SK-N-SH (cell line): ENCODE data around the gene PTCH2. TPM values are rescaled to one million over a fixed set of nuclear protein-coding genes. Genes with fewer than 3 reads are reported as not detected.
A peak's percentile ranks its signal among the peaks of the same experiment; 100 is the strongest.

Source experiments
- CTCF ChIA-PET: fragments of 300-600, 350-600 bp; formaldehyde crosslinking; extraction: SDS; loops from one replicate; lab custom pipeline; 2021; lab: Yijun Ruan, JAX
- POLR2A ChIA-PET: fragments of 350-600 bp; sonication (Branson Sonifier 250); formaldehyde crosslinking; extraction: SDS; loops from one replicate; lab custom pipeline; 2020; ENCODE audit warnings: antibody characterized with exemption, inconsistent platforms; lab: Yijun Ruan, JAX
- DNase-seq: peaks from one replicate; pipeline ENCODE4 v3.0.0; 2012
- H2AFZ ChIP-seq: fragments of 200-600 bp; sonication (generic); 2 replicates; pipeline ENCODE4 v1.8.1; 2016; ENCODE audit warnings: antibody characterized with exemption, mild to moderate bottlenecking, low read depth
- H3F3A ChIP-seq: fragments of 200-600 bp; sonication (generic); replicated peaks from 2 replicates; pipeline ENCODE3; 2016; ENCODE audit warnings: antibody characterized with exemption, mild to moderate bottlenecking; ENCODE audit not compliant: insufficient read depth
- H3K27ac ChIP-seq, 2 experiments: fragments of 200-500 bp in 1 of 2; fragments of 200-600 bp in 1 of 2; sonication (Bioruptor generic) in 1 of 2; sonication (generic), shearing (Covaris generic) in 1 of 2; 2 replicates each; pipeline versions ENCODE4 v1.5.1 to v1.6.1; 2014 to 2016; ENCODE audit warnings: low read depth in 2 of 2, inconsistent platforms in 1 of 2, low read length in 1 of 2, mild to moderate bottlenecking in 1 of 2, mixed read lengths in 1 of 2
- H3K27me3 ChIP-seq: fragments of 200-600 bp; sonication (generic), shearing (Covaris generic); 2 replicates; pipeline ENCODE4 v1.6.1; 2016; ENCODE audit warnings: mixed run types; ENCODE audit not compliant: insufficient read depth
- H3K36me3 ChIP-seq, 2 experiments: fragments of 200-500 bp in 1 of 2; fragments of 200-600 bp in 1 of 2; sonication (Bioruptor generic) in 1 of 2; sonication (generic) in 1 of 2; replicated peaks in 1 of 2; 2 replicates each; pipeline versions ENCODE3 to v1.5.1; 2014 to 2016; ENCODE audit warnings: low read length in 1 of 2, mild to moderate bottlenecking in 1 of 2; ENCODE audit not compliant: insufficient read depth in 2 of 2, control insufficient read depth in 1 of 2
- H3K4me1 ChIP-seq, 2 experiments: fragments of 200-500 bp in 1 of 2; fragments of 200-600 bp in 1 of 2; sonication (Bioruptor generic) in 1 of 2; sonication (generic), shearing (Covaris generic) in 1 of 2; 2 replicates each; pipeline versions ENCODE4 v1.5.1 to v1.6.1; 2014 to 2016; ENCODE audit warnings: low read depth in 1 of 2, low read length in 1 of 2, mixed run types in 1 of 2; ENCODE audit not compliant: insufficient read depth in 2 of 2, control insufficient read depth in 1 of 2
- H3K4me2 ChIP-seq: fragments of 200-600 bp; sonication (generic), shearing (Covaris generic); 2 replicates; pipeline ENCODE4 v1.6.1; 2017; ENCODE audit warnings: mixed run types
- H3K4me3 ChIP-seq, 2 experiments: fragments of 200-500 bp in 1 of 2; fragments of 200-600 bp in 1 of 2; sonication (Bioruptor generic) in 1 of 2; sonication (generic), shearing (Covaris generic) in 1 of 2; 2 replicates each; pipeline versions ENCODE4 v1.5.1 to v1.8.1; 2014 to 2016; ENCODE audit warnings: low read depth in 2 of 2, inconsistent platforms in 1 of 2, low read length in 1 of 2, mild to moderate bottlenecking in 1 of 2, mixed read lengths in 1 of 2, moderate library complexity in 1 of 2
- H3K79me2 ChIP-seq: fragments of 200-600 bp; sonication (generic); 2 replicates; pipeline ENCODE4 v1.8.1; 2017; ENCODE audit warnings: mild to moderate bottlenecking; ENCODE audit not compliant: insufficient read depth
- H3K9ac ChIP-seq: fragments of 200-600 bp; sonication (generic); 2 replicates; pipeline ENCODE4 v1.6.1; 2017; ENCODE audit warnings: mixed run types
- H3K9me2 ChIP-seq: fragments of 200-600 bp; sonication (generic); 2 replicates; pipeline ENCODE4 v1.6.1; 2017; ENCODE audit warnings: mixed run types
- H3K9me3 ChIP-seq: fragments of 200-600 bp; sonication (generic); 2 replicates; pipeline ENCODE4 v1.6.1; 2017; ENCODE audit warnings: mixed run types, mild to moderate bottlenecking, moderate library complexity
- H4K20me1 ChIP-seq: fragments of 200-600 bp; sonication (generic); 2 replicates; pipeline ENCODE4 v1.6.1; 2017; ENCODE audit warnings: mild to moderate bottlenecking, mixed run types; ENCODE audit not compliant: insufficient read depth
- CHD2 ChIP-seq: fragments of 150-350 bp; IDR thresholded peaks from 2 replicates; pipeline ENCODE4 v1.6.1; 2018; ENCODE audit warnings: low read length; ENCODE audit not compliant: partially characterized antibody
- FOSL2 ChIP-seq: IDR thresholded peaks from 2 replicates; pipeline ENCODE4 v1.4.0; 2012; ENCODE audit warnings: low read depth, mild to moderate bottlenecking, moderate library complexity, borderline replicate concordance
- MEF2A ChIP-seq: IDR thresholded peaks from 2 replicates; pipeline ENCODE4 v1.4.0; 2012; ENCODE audit warnings: low read depth, borderline replicate concordance
- MXI1 ChIP-seq: IDR thresholded peaks from 2 replicates; pipeline ENCODE4 v1.6.1; 2012; ENCODE audit warnings: mild to moderate bottlenecking, low read depth, low read length, improper control_type of control experiment
- NRF1 ChIP-seq: IDR thresholded peaks from 2 replicates; pipeline ENCODE4 v1.6.1; 2012; ENCODE audit warnings: low read depth, mild to moderate bottlenecking, low read length
- RFX5 ChIP-seq: IDR thresholded peaks from 2 replicates; pipeline ENCODE4 v1.6.1; 2012; ENCODE audit warnings: mild to moderate bottlenecking, improper control_type of control experiment, low read length
- TEAD4 ChIP-seq: IDR thresholded peaks from 2 replicates; pipeline ENCODE4 v1.4.0; 2012; ENCODE audit warnings: mild to moderate bottlenecking, borderline replicate concordance; ENCODE audit not compliant: insufficient read depth
- WGBS: methylation state at CpG from one replicate; pipeline ENCODE4 v1.1.6; 2017; ENCODE audit warnings: low lambda C conversion rate; 5-methylcytosine and 5-hydroxymethylcytosine counted together
- polyA plus RNA-seq, 3 experiments: library from polyadenylated mRNA; depleted of rRNA; stranded (reverse); fragments of >200 nt; gene quantifications; 2 replicates each; pipeline ENCODE4 v1.2.3, GENCODE V29; 2012
- TF ChIP-seq, protein P1 (sequence below): IDR thresholded peaks from 2 replicates; pipeline ENCODE4; 2012
- TF ChIP-seq, protein P2 (sequence below): fragments of 150-350 bp; IDR thresholded peaks from 2 replicates; pipeline ENCODE4 v1.6.1; 2017; ENCODE audit warnings: antibody characterized with exemption, low read length, low read depth, borderline replicate concordance
- TF ChIP-seq, protein P3 (sequence below): IDR thresholded peaks from 2 replicates; pipeline ENCODE4 v1.6.1; 2012; ENCODE audit warnings: mild to moderate bottlenecking, low read depth, low read length, moderate library complexity
- TF ChIP-seq, protein P4 (sequence below): IDR thresholded peaks from 2 replicates; pipeline ENCODE4 v1.4.0; 2012; ENCODE audit warnings: low read depth, borderline replicate concordance

PTCH2 gene, protein sequence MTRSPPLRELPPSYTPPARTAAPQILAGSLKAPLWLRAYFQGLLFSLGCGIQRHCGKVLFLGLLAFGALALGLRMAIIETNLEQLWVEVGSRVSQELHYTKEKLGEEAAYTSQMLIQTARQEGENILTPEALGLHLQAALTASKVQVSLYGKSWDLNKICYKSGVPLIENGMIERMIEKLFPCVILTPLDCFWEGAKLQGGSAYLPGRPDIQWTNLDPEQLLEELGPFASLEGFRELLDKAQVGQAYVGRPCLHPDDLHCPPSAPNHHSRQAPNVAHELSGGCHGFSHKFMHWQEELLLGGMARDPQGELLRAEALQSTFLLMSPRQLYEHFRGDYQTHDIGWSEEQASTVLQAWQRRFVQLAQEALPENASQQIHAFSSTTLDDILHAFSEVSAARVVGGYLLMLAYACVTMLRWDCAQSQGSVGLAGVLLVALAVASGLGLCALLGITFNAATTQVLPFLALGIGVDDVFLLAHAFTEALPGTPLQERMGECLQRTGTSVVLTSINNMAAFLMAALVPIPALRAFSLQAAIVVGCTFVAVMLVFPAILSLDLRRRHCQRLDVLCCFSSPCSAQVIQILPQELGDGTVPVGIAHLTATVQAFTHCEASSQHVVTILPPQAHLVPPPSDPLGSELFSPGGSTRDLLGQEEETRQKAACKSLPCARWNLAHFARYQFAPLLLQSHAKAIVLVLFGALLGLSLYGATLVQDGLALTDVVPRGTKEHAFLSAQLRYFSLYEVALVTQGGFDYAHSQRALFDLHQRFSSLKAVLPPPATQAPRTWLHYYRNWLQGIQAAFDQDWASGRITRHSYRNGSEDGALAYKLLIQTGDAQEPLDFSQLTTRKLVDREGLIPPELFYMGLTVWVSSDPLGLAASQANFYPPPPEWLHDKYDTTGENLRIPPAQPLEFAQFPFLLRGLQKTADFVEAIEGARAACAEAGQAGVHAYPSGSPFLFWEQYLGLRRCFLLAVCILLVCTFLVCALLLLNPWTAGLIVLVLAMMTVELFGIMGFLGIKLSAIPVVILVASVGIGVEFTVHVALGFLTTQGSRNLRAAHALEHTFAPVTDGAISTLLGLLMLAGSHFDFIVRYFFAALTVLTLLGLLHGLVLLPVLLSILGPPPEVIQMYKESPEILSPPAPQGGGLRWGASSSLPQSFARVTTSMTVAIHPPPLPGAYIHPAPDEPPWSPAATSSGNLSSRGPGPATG
- polyA plus RNA-seq (2012; rRNA removed): 1.0 and 1.2 TPM in 2 replicates
- polyA plus RNA-seq (2012; cell fraction: cytosol; rRNA removed): 0.36 and 0.52 TPM in 2 replicates
- polyA plus RNA-seq (2012; cell fraction: nucleus; rRNA removed): 6.3 and 9.0 TPM in 2 replicates

DNA sequence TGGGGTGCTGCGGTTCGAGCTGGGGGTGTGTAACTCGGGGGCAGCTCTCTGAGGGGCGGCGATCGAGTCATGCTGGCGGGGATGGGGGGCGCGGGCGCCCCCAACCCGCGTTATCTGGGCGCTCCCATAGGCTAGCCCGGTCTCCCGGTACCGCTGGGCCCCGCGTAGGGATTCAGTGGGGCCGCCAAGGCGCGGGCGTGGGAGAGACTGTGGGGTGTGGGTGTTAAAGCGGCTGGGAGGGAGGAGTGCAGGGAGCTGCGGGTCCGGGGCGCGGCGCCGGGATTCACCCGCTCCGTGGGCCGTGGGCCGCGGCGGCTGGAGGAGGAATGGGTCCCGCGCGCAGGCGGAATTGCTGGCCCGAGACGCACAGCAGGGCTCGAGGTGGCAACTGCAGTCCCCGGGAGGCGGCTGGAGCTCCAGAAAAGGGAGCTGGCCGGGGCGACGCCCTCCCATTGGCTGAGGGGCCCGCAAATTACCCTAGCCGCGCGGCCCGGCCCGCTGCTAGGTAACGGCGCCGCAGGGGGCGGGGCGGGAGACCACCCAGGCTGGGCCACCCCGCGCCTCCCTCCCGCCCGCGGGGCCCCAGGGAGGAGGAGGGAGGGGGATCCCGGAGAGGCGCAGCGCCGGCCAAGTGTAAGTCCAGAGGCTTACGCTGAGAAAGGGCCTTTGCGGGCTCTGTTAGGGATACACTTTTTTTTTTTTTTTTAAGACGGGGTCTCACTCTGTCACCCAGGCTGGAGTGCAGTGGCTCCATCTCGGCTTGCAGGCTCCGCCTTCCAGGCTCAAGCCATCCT, at the start of gene PTCH2:
PTCH2 (minus strand) TSS at position 392 of the 794 bp plus-strand sequence; CDS start at position 71, 321 bp downstream.
- Histone ChIP-seq H3K9me2 (no peaks in the 10 kb centered on the region), H3K4me1 (peaks cover 0 to 2% of the 10 kb centered on the region in 2 experiments; a peak in 1 of 4 replicates), H4K20me1 (no peaks in the 10 kb centered on the region), H2AFZ (peak within 1 kb of the TSS; percentile 85), H3K27me3 (no peaks in the 10 kb centered on the region), H3K4me3 (peak within 1 kb of the TSS; percentile 55 to 58), H3K9ac (peak within 1 kb of the TSS; percentile 67), H3K79me2 (no peaks in the 10 kb centered on the region), H3K36me3 (no peaks in the 10 kb centered on the region), H3K4me2 (peak within 1 kb of the TSS; percentile 95), H3F3A (peaks cover 5% of the 10 kb centered on the region), H3K9me3 (no peaks in the 10 kb centered on the region), H3K27ac (no peak within 1 kb of the TSS; a peak in 1 of 4 replicates)
- POLR2A ChIA-PET: interaction anchor here (0.6 to 1.8 kb wide), 4 partner anchors 14 to 168 kb away, joined by 3 to 15 read pairs (median 3); partner anchors contain the start of genes HECTD3, RPS8 and UROD
- WGBS: 5% methylated on average over 13 of the region's 72 CpGs
- CTCF ChIA-PET: interaction anchor here (1.0 to 2.7 kb wide), 3 partner anchors 7 to 172 kb away, joined by 5 to 10 read pairs (median 9); partner anchors contain the start of genes HECTD3 and UROD
- DNase-seq: peak; percentile 98
- no peak for TF ChIP-seq NRF1
- peak; percentile 41 for TF ChIP-seq CHD2
- TF ChIP-seq RFX5: peak; percentile 58; the same call in 1 of the 2 replicates
- peak; percentile 57; the same call in 1 of the 2 replicates for TF ChIP-seq MXI1
- TF ChIP-seq, protein P1, sequence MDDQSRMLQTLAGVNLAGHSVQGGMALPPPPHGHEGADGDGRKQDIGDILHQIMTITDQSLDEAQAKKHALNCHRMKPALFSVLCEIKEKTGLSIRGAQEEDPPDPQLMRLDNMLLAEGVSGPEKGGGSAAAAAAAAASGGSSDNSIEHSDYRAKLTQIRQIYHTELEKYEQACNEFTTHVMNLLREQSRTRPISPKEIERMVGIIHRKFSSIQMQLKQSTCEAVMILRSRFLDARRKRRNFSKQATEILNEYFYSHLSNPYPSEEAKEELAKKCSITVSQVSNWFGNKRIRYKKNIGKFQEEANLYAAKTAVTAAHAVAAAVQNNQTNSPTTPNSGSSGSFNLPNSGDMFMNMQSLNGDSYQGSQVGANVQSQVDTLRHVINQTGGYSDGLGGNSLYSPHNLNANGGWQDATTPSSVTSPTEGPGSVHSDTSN: peak; percentile 15; the same call in 1 of the 2 replicates
- TF ChIP-seq, all 33 proteins: peak for 4

DNA sequence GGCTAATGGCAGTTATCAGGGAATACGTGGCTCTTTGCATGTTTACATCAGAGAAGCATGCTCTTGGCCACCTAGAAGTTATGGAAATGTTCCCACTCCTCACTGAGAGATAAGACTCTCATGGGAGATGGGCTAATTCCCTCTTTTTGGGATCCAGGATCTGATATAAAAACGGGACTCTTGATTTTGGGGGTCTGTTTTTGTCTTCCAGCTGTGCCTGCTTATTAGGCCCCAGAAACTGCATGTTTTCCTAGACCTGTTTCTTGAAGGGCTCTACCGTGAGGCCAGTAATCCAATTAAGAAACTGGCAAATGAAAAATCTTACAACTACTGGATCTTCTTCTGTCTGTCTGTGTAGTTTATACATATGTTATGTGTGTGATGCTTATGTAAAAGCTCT, 47.0 kb upstream of the PTCH2 start:
- Histone ChIP-seq H3K79me2 (no peaks in the 10 kb centered on the region), H3K9ac (no peak overlapping the region), H3F3A (peaks cover 13% of the 10 kb centered on the region), H3K9me2 (no peaks in the 10 kb centered on the region), H3K27me3 (no peaks in the 10 kb centered on the region), H3K4me1 (peaks cover 0 to 9% of the 10 kb centered on the region in 2 experiments; a peak in 1 of 4 replicates), H4K20me1 (no peaks in the 10 kb centered on the region), H3K36me3 (peaks cover 2 to 29% of the 10 kb centered on the region in 2 experiments), H3K4me3 (no peak overlapping the region), H3K9me3 (no peaks in the 10 kb centered on the region), H2AFZ (no peak overlapping the region), H3K27ac (no peak overlapping the region), H3K4me2 (no peak overlapping the region)
- 89% methylated on average over 3 of the region's 3 CpGs for WGBS
- no peak for DNase-seq
- CTCF ChIA-PET: interaction anchor here (1.0 to 1.3 kb wide), 2 partner anchors 13 to 18 kb away, joined by 3 read pairs; no protein-coding TSS in a partner anchor
- POLR2A ChIA-PET: no interaction called here
- TF ChIP-seq, protein P2, sequence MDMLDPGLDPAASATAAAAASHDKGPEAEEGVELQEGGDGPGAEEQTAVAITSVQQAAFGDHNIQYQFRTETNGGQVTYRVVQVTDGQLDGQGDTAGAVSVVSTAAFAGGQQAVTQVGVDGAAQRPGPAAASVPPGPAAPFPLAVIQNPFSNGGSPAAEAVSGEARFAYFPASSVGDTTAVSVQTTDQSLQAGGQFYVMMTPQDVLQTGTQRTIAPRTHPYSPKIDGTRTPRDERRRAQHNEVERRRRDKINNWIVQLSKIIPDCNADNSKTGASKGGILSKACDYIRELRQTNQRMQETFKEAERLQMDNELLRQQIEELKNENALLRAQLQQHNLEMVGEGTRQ: no peak
- TF ChIP-seq MEF2A (no peak), TEAD4 (no peak), FOSL2 (no peak)
- TF ChIP-seq, protein P3, sequence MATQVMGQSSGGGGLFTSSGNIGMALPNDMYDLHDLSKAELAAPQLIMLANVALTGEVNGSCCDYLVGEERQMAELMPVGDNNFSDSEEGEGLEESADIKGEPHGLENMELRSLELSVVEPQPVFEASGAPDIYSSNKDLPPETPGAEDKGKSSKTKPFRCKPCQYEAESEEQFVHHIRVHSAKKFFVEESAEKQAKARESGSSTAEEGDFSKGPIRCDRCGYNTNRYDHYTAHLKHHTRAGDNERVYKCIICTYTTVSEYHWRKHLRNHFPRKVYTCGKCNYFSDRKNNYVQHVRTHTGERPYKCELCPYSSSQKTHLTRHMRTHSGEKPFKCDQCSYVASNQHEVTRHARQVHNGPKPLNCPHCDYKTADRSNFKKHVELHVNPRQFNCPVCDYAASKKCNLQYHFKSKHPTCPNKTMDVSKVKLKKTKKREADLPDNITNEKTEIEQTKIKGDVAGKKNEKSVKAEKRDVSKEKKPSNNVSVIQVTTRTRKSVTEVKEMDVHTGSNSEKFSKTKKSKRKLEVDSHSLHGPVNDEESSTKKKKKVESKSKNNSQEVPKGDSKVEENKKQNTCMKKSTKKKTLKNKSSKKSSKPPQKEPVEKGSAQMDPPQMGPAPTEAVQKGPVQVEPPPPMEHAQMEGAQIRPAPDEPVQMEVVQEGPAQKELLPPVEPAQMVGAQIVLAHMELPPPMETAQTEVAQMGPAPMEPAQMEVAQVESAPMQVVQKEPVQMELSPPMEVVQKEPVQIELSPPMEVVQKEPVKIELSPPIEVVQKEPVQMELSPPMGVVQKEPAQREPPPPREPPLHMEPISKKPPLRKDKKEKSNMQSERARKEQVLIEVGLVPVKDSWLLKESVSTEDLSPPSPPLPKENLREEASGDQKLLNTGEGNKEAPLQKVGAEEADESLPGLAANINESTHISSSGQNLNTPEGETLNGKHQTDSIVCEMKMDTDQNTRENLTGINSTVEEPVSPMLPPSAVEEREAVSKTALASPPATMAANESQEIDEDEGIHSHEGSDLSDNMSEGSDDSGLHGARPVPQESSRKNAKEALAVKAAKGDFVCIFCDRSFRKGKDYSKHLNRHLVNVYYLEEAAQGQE: no peak
- TF ChIP-seq, protein P4, sequence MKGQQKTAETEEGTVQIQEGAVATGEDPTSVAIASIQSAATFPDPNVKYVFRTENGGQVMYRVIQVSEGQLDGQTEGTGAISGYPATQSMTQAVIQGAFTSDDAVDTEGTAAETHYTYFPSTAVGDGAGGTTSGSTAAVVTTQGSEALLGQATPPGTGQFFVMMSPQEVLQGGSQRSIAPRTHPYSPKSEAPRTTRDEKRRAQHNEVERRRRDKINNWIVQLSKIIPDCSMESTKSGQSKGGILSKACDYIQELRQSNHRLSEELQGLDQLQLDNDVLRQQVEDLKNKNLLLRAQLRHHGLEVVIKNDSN: no peak
